Caco-2 (cell line): ENCODE results near the gene LRRC49. TPM values are rescaled to one million over a fixed set of nuclear protein-coding genes. Genes with fewer than 3 reads are reported as not detected.
A peak's percentile ranks its signal among the peaks of the same experiment; 100 is the strongest.

ENCODE experiments used
- BruUV-seq: library from RNA; stranded (reverse); fragments of 400-500 nt; replicated peaks from 2 replicates; lab custom pipeline; 2021; lab: Mats Ljungman, UMichigan
- CTCF ChIA-PET: fragments of 300-600 bp; sonication (Branson Sonifier 250); formaldehyde crosslinking; loops from one replicate; lab custom pipeline; 2022; ENCODE audit warnings: antibody characterized with exemption; lab: Charles Lee
- POLR2A ChIA-PET: fragments of 300-600 bp; sonication (Branson Sonifier 250); formaldehyde crosslinking; loops from one replicate; lab custom pipeline; 2022; ENCODE audit warnings: antibody characterized with exemption; lab: Charles Lee
- DNase-seq, 2 experiments: peaks; one replicate each; pipeline versions ENCODE4 v3.0.0 to v3.0.0-alpha.2; 2020 to 2022
- H3K27me3 ChIP-seq: replicated peaks from 2 replicates; pipeline ENCODE4 v1.6.0; 2011; ENCODE audit warnings: low read length; ENCODE audit not compliant: control insufficient read depth, insufficient read depth
- H3K36me3 ChIP-seq: 2 replicates; pipeline ENCODE4 v1.5.1; 2011; ENCODE audit warnings: low read length; ENCODE audit not compliant: control insufficient read depth, insufficient read depth
- H3K4me1 ChIP-seq: fragments of 250-450 bp; sonication (Bioruptor Pico); 2 replicates; pipeline ENCODE4 v1.5.1; 2020; ENCODE audit warnings: mild to moderate bottlenecking
- H3K4me3 ChIP-seq: 2 replicates; pipeline ENCODE4 v1.5.1; 2011; ENCODE audit warnings: low read depth, mild to moderate bottlenecking, control low read depth, low read length
- H3K9me3 ChIP-seq: fragments of 250-450 bp; sonication (Bioruptor Pico); 2 replicates; pipeline ENCODE4 v1.5.1; 2020; ENCODE audit warnings: mild to moderate bottlenecking, moderate library complexity
- H3K27ac Mint-ChIP-seq: one replicate; pipeline ENCODE4 v1.8.0; 2022; ENCODE audit warnings: mixed read lengths; ENCODE audit not compliant: unreplicated experiment
- H3K27me3 Mint-ChIP-seq: one replicate; pipeline ENCODE4 v1.8.0; 2022; ENCODE audit warnings: mixed read lengths; ENCODE audit not compliant: insufficient read depth, unreplicated experiment
- H3K36me3 Mint-ChIP-seq: one replicate; pipeline ENCODE4 v1.8.0; 2022; ENCODE audit warnings: mild to moderate bottlenecking, mixed read lengths; ENCODE audit not compliant: insufficient read depth, unreplicated experiment
- H3K4me1 Mint-ChIP-seq: one replicate; pipeline ENCODE4 v1.8.0; 2022; ENCODE audit warnings: low read depth, mixed read lengths; ENCODE audit not compliant: unreplicated experiment
- H3K4me3 Mint-ChIP-seq: one replicate; pipeline ENCODE4 v1.8.0; 2022; ENCODE audit warnings: mild to moderate bottlenecking, moderate library complexity, mixed read lengths; ENCODE audit not compliant: unreplicated experiment
- H3K9me3 Mint-ChIP-seq: one replicate; pipeline ENCODE4 v1.8.0; 2022; ENCODE audit warnings: mixed read lengths; ENCODE audit not compliant: unreplicated experiment
- intact Hi-C: fragments of 100-400 bp; cut with micrococcal nuclease; formaldehyde crosslinking; loops from one replicate; pipeline ENCODE4 v1.10.0; 2022; ENCODE audit not compliant: unreplicated experiment
- total RNA-seq: library from RNA; stranded (reverse); gene quantifications from 2 replicates; pipeline ENCODE4 v1.2.3, GENCODE V29; 2022
- TF ChIP-seq, protein P1 (sequence below), 2 experiments: fragments of 200-600 bp in 1 of 2; IDR thresholded peaks; 1 replicate in 1 of 2; 2 replicates in 1 of 2; pipeline versions ENCODE4 v1.5.1 to v1.8.0; 2011 to 2022; ENCODE audit warnings: antibody characterized with exemption in 1 of 2, control low read depth in 1 of 2, inconsistent platforms in 1 of 2, low read depth in 1 of 2, low read length in 1 of 2, mild to moderate bottlenecking in 1 of 2, moderate library complexity in 1 of 2; ENCODE audit not compliant: insufficient read depth in 1 of 2, severe bottlenecking in 1 of 2, unreplicated experiment in 1 of 2

The LRRC49 gene
- total RNA-seq, 1 experiment from 2014 or later = 0.82 TPM

DNA sequence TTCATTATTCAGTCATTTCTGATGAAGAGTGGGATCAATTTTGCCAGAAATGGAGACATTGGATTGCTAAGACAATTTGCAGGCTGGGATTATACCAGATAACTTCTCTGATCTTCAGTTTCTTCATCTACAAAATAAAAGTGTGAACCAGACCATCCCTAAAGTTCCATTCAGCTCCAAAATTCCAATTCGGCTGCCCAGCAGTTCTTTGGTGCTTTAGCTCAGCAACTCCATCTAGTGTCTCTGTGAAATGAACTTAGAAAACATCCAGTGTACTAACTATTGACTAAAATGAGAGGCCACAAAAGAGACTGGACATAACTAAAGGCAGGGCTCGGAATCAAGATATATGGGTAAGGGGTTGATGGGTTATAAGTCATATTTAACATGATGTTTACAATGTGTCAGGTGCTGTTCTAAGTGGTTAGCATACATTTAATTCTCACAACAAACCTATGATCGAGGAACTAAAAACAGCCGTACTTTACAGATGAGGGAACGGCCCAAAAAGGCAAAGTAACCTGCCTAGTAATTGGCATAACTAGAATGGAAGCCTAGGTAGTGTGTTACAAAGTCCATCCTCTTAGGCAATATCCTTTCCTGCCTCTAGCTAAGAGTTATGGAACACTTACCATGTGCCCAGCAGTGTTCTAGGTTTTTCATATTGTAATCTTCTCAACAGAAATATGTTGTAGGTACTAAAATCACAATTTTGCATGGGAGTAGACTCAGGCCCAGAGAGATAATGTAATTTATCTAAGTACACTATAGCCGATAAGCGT lies 17.4 kb upstream of the LRRC49 start:
- POLR2A ChIA-PET = no interaction called here

DNA sequence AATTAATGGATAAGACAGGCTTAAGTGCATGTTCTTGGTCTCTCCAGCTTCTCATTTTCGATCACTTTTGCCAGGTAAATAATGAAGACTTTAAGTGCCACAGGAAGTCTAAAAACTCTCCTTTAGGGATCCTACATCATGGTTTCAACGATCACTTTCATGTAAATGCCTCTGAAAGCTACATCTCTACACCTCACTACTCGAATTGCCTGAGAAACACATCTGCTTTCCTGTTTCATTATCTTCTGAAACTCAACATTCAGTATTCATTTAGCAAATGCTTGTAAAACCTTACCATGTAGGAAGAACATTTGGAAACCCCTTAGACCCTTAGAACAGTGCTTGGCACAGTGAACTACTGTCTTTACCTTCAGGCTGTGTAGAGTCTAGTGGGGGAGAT lies 16.6 kb upstream of the LRRC49 start:
- no peak overlapping the region for H3K27ac Mint-ChIP-seq
- POLR2A ChIA-PET = no interaction called here
- no peaks in the 10 kb centered on the region for H3K36me3 ChIP-seq
- H3K4me1 ChIP-seq = peaks cover 13% of the 10 kb centered on the region
- H3K4me3 ChIP-seq = no peak overlapping the region
- H3K27me3 Mint-ChIP-seq = peaks cover 2% of the 10 kb centered on the region
- no peaks in the 10 kb centered on the region for H3K9me3 ChIP-seq
- H3K27me3 ChIP-seq = no peaks in the 10 kb centered on the region
- DNase-seq = no peak
- intact Hi-C loops = no loop called here
- no peaks in the 10 kb centered on the region for H3K36me3 Mint-ChIP-seq
- H3K4me3 Mint-ChIP-seq = no peak overlapping the region
- TF ChIP-seq, protein P1, sequence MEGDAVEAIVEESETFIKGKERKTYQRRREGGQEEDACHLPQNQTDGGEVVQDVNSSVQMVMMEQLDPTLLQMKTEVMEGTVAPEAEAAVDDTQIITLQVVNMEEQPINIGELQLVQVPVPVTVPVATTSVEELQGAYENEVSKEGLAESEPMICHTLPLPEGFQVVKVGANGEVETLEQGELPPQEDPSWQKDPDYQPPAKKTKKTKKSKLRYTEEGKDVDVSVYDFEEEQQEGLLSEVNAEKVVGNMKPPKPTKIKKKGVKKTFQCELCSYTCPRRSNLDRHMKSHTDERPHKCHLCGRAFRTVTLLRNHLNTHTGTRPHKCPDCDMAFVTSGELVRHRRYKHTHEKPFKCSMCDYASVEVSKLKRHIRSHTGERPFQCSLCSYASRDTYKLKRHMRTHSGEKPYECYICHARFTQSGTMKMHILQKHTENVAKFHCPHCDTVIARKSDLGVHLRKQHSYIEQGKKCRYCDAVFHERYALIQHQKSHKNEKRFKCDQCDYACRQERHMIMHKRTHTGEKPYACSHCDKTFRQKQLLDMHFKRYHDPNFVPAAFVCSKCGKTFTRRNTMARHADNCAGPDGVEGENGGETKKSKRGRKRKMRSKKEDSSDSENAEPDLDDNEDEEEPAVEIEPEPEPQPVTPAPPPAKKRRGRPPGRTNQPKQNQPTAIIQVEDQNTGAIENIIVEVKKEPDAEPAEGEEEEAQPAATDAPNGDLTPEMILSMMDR (IDR thresholded peaks at IDR 0.05; ENCODE audit: insufficient read depth in 1 of 2, low read depth in 1 of 2, low read length in 1 of 2, severe bottlenecking in 1 of 2, unreplicated experiment in 1 of 2) = no peak
- no peaks in the 10 kb centered on the region for H3K9me3 Mint-ChIP-seq
- no TSS peak for BruUV-seq
- peaks cover 17% of the 10 kb centered on the region for H3K4me1 Mint-ChIP-seq
- CTCF ChIA-PET = interaction anchor here (1.2 to 1.7 kb wide), 2 partner anchors 17 to 51 kb away, joined by 5 to 16 read pairs; partner anchors contain the start of genes LRRC49 and THAP10

More for the DNA sequence above, 17.4 kb upstream of the LRRC49 start:
- CTCF ChIA-PET = interaction anchor here (0.7 to 1.7 kb wide), 11 partner anchors 15 to 238 kb away, joined by 3 to 16 read pairs (median 4); partner anchors contain the start of genes LARP6, LRRC49 and THAP10
- Histone ChIP-seq H3K9me3 (no peaks in the 10 kb centered on the region), H3K4me1 (peaks cover 13% of the 10 kb centered on the region), H3K36me3 (no peaks in the 10 kb centered on the region), H3K4me3 (no peak overlapping the region), H3K27me3 (no peaks in the 10 kb centered on the region)
- Mint-ChIP-seq H3K27ac (no peak overlapping the region), H3K9me3 (no peaks in the 10 kb centered on the region), H3K4me1 (peaks cover 17% of the 10 kb centered on the region), H3K27me3 (peaks cover 2% of the 10 kb centered on the region), H3K36me3 (no peaks in the 10 kb centered on the region), H3K4me3 (no peak overlapping the region)
- no TSS peak for BruUV-seq
- TF ChIP-seq, protein P1 (IDR thresholded peaks at IDR 0.05; ENCODE audit: insufficient read depth in 1 of 2, low read depth in 1 of 2, low read length in 1 of 2, severe bottlenecking in 1 of 2, unreplicated experiment in 1 of 2) = peak in 1 of 2 experiments; percentile 45
- intact Hi-C loops = loop anchor here (1.0 kb wide), 2 partner anchors 21 to 50 kb away; partner anchors contain the start of gene LARP6
- DNase-seq = peak in 1 of 2 experiments; percentile 26

DNA sequence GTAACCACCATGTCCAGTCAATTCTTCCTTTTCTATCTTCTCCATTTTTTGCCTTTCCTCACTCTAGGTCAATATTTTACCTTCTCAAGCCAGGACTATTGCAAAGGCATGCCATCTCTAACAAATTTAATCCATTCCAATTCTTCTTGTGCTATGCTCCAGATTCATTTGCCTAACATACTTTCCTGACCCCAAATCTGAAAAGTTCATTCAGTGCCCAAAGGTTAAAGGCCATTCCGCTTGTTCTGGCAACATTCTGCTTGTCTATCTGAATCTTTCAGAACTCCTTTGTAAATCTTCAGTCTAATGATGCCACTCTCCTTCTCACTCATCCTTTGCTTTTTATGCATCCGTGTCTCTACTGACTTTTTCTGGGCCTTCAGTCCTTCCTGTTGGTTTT lies 15.9 kb upstream of the LRRC49 start:
- POLR2A ChIA-PET = no interaction called here
- Histone ChIP-seq H3K9me3 (no peaks in the 10 kb centered on the region), H3K36me3 (no peaks in the 10 kb centered on the region), H3K4me1 (peaks cover 13% of the 10 kb centered on the region), H3K27me3 (no peaks in the 10 kb centered on the region), H3K4me3 (no peak overlapping the region)
- Mint-ChIP-seq H3K4me1 (peaks cover 17% of the 10 kb centered on the region), H3K36me3 (no peaks in the 10 kb centered on the region), H3K4me3 (no peak overlapping the region), H3K27me3 (peaks cover 2% of the 10 kb centered on the region), H3K27ac (no peak overlapping the region), H3K9me3 (no peaks in the 10 kb centered on the region)
- CTCF ChIA-PET = no interaction called here
- no TSS peak for BruUV-seq
- intact Hi-C loops = no loop called here
- TF ChIP-seq, protein P1 (IDR thresholded peaks at IDR 0.05; ENCODE audit: insufficient read depth in 1 of 2, low read depth in 1 of 2, low read length in 1 of 2, severe bottlenecking in 1 of 2, unreplicated experiment in 1 of 2) = no peak
- no peak for DNase-seq
